AG04449 (cell line): ENCODE results near the gene CPLX1.

Source experiments
- CTCF ChIA-PET: fragments of 350-600 bp; formaldehyde crosslinking; extraction: SDS; loops from one replicate; lab custom pipeline; 2021; ENCODE audit warnings: antibody characterized with exemption; lab: Yijun Ruan, JAX
- POLR2A ChIA-PET: fragments of 400-600, 350-600 bp; formaldehyde crosslinking; extraction: SDS; loops from one replicate; lab custom pipeline; 2020; ENCODE audit warnings: antibody characterized with exemption, inconsistent platforms; lab: Yijun Ruan, JAX
- DNase-seq: peaks from one replicate; pipeline ENCODE4 v3.0.0-alpha.2; 2010; ENCODE audit warnings: low read depth, low spot score
- H3K4me3 ChIP-seq: 2 replicates; pipeline ENCODE4 v1.5.1; 2011; ENCODE audit warnings: low read depth, mild to moderate bottlenecking, control low read depth, low read length
- CTCF ChIP-seq: IDR thresholded peaks from one replicate; pipeline ENCODE4 v1.5.1; 2011; ENCODE audit warnings: mild to moderate bottlenecking, moderate library complexity, low read length, control low read depth, inconsistent platforms; ENCODE audit not compliant: insufficient read depth; ENCODE audit errors: missing control alignments

Gene CPLX1

GRCh38 chr4:857461-857860, 31.5 kb upstream of the CPLX1 start:
- no peak for TF ChIP-seq CTCF
- no peak overlapping the region for H3K4me3 ChIP-seq
- CTCF ChIA-PET: no interaction called here
- no peak for DNase-seq
- POLR2A ChIA-PET: no interaction called here

GRCh38 chr4:856225-856901, 30.4 kb upstream of the CPLX1 start:
- H3K4me3 ChIP-seq: no peak overlapping the region
- POLR2A ChIA-PET: interaction anchor here (0.6 kb wide), 1 partner anchor 99 kb away, joined by 3 read pairs; no protein-coding TSS in a partner anchor
- DNase-seq: no peak
- no peak for TF ChIP-seq CTCF
- CTCF ChIA-PET: no interaction called here

GRCh38 chr4:855880-856224, 29.9 kb upstream of the CPLX1 start:
- DNase-seq: no peak
- POLR2A ChIA-PET: interaction anchor here (0.6 kb wide), 1 partner anchor 100 kb away, joined by 3 read pairs; no protein-coding TSS in a partner anchor
- no peak overlapping the region for H3K4me3 ChIP-seq
- no peak for TF ChIP-seq CTCF
- CTCF ChIA-PET: no interaction called here

- TF ChIP-seq CTCF: no peak
- H3K4me3 ChIP-seq: no peak overlapping the region
- CTCF ChIA-PET: no interaction called here
- DNase-seq: no peak
- POLR2A ChIA-PET: no interaction called here
Observed at GRCh38 chr4:854356-854755, 28.4 kb upstream of the CPLX1 start.

GRCh38 chr4:853416-853781, 27.5 kb upstream of the CPLX1 start:
- no peak for DNase-seq
- TF ChIP-seq CTCF: no peak
- H3K4me3 ChIP-seq: no peak overlapping the region
- ChIA-PET CTCF (no interaction called here), POLR2A (no interaction called here)

GRCh38 chr4:851701-852430, 25.9 kb upstream of the CPLX1 start:
- ChIA-PET CTCF (no interaction called here), POLR2A (no interaction called here)
- no peak overlapping the region for H3K4me3 ChIP-seq
- TF ChIP-seq CTCF: no peak
- DNase-seq: no peak
